Measurements from ENCODE around the gene BGLAP. TPM values are rescaled to one million over a fixed set of nuclear protein-coding genes. Genes with fewer than 3 reads are reported as not detected.

BGLAP gene
- total and polyA plus RNA-seq, 2 of the 13 experiments (the other 11 are each of a cell fraction or from before 2014, with no cell fraction given): 0.62 to 1.6 TPM

- TF ChIP-seq MTERF4 (CRISPR knock-in tag; IDR thresholded peaks at IDR 0.05): no peak
- TF ChIP-seq PLRG1 (conservative IDR thresholded peaks at IDR 0.05): no peak
- peak; percentile 46 for TF ChIP-seq SP4 (CRISPR knock-in tag; IDR thresholded peaks at IDR 0.05)
- TF ChIP-seq ZFP62 (CRISPR knock-in tag; IDR thresholded peaks at IDR 0.05): no peak
- peak; percentile 56; the same call in 1 of the 2 replicates for TF ChIP-seq TBX3 (IDR thresholded peaks at IDR 0.05; ENCODE audit: borderline replicate concordance)
- no peak for TF ChIP-seq ELF4 (CRISPR knock-in tag; IDR thresholded peaks at IDR 0.05; ENCODE audit: borderline replicate concordance)
- peak; percentile 96 for TF ChIP-seq YY1 (IDR thresholded peaks at IDR 0.05; ENCODE audit: insufficient read depth, insufficient replicate concordance, low read depth, low read length)
- peak; percentile 74 for TF ChIP-seq CREM (IDR thresholded peaks at IDR 0.05)
- no peak for TF ChIP-seq CREM (CRISPR knock-in tag; IDR thresholded peaks at IDR 0.05)
- no peak for TF ChIP-seq ZNF362 (CRISPR knock-in tag; IDR thresholded peaks at IDR 0.05; ENCODE audit: borderline replicate concordance)
- no peak for TF ChIP-seq SNAPC4 (CRISPR knock-in tag; IDR thresholded peaks at IDR 0.05)
- peak; percentile 48; the same call in 1 of the 2 replicates for TF ChIP-seq SMAD3 (CRISPR knock-in tag; IDR thresholded peaks at IDR 0.05)
- peak; percentile 85; the same call in 1 of the 2 replicates for TF ChIP-seq ZNF816 (CRISPR knock-in tag; IDR thresholded peaks at IDR 0.05; ENCODE audit: borderline replicate concordance)
- no peak for TF ChIP-seq WIZ (CRISPR knock-in tag; IDR thresholded peaks at IDR 0.05)
- TF ChIP-seq RBM22 (optimal IDR thresholded peaks at IDR 0.05; ENCODE audit: low read length): peak; percentile 93
- TF ChIP-seq ZNF354B (CRISPR knock-in tag; IDR thresholded peaks at IDR 0.05): 0 out of 2 replicates have a peak, but pooled peaks have one; percentile 78
- no peak; the same call in 1 of the 2 replicates for TF ChIP-seq ATF7-NPFF (CRISPR knock-in tag; IDR thresholded peaks at IDR 0.05; ENCODE audit: low read depth)
- no peak; the same call in 1 of the 2 replicates for TF ChIP-seq MTF1 (CRISPR knock-in tag; IDR thresholded peaks at IDR 0.05)
- 0 out of 2 replicates have a peak, but pooled peaks have one; percentile 33 for TF ChIP-seq ZBTB43 (CRISPR knock-in tag; conservative IDR thresholded peaks at IDR 0.05)
- peak; percentile 96; the same call in 1 of the 2 replicates for TF ChIP-seq PAX8 (CRISPR knock-in tag; IDR thresholded peaks at IDR 0.05; ENCODE audit: borderline replicate concordance)
- TF ChIP-seq ZNF335 (CRISPR knock-in tag; IDR thresholded peaks at IDR 0.05): 0 out of 2 replicates have a peak, but pooled peaks have one; percentile 73
These were observed 28.9 kb upstream of the BGLAP start, which contains the start of gene PMF1 (continued) for GRCh38 chr1:156212833-156213643.

Data from HepG2 (cell line).